Spleen (tissue), 7 donors: ENCODE measurements around the gene FCRL3.

Experiments used
- CTCF ChIP-seq, 11 experiments: fragments of 200-600 bp in 7 of 11; fragments of 450-650 bp in 4 of 11; sonication (generic) in 4 of 11; IDR thresholded peaks in 8 of 11; conservative IDR thresholded peaks in 3 of 11; 1 replicate in 7 of 11; 2 replicates in 4 of 11; pipeline versions ENCODE4 v1.4.0 to v1.8.0; 2016 to 2021; ENCODE audit warnings: antibody characterized with exemption in 11 of 11, inconsistent platforms in 4 of 11, mild to moderate bottlenecking in 1 of 11
- POLR2AphosphoS5 ChIP-seq, 3 donors: sonication (generic); formaldehyde crosslinking; IDR thresholded peaks; one replicate each; pipeline ENCODE4 v1.5.1; 2017; ENCODE audit warnings: antibody characterized with exemption in 3 of 3
- donor health status: DM: no; HTN: no; CAD: no; lungs with moderate emphysema.
- donor health status: DM: no; HTN: no; CAD: no.
- donor health status: DM: no; HTN: no; CAD: no.

DNA sequence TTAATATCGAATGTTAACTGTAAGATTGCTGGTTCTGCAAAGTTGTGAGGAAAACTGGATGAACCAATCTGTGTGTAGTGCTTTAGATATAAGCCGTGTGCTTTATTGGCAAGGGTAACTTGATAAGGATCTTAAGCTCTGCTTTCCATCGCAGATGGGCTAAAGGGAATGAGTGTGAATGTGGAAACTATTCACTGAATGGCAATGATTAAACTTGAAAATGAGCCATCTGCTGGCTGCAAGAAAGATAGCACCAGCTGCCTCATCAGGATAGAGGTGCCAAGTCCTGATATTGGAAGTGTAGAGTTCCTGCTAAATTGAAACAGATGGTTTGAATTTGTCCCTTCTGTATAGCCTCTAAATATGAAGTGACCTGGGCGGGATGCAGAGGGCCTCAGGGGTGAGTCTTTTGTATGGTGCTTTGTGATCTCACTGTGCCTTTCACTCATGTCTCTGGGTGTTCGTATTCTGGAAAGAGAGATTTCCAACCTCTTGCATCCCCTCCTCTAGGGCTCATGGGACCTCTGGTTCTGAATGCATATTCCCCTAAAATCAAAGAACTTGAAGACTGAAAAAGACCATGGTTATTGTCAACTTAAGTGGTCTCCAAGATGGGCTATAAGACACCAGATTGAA is 9.2 kb downstream of the FCRL3 start:
- TF ChIP-seq CTCF (IDR thresholded peaks at IDR 0.05 in 8 of 11, conservative IDR thresholded peaks at IDR 0.05 in 3 of 11) (peak in 9 of 11 experiments; percentile 28 to 61 (median 54)), POLR2AphosphoS5 (IDR thresholded peaks at IDR 0.05) (no peak)
